HG03432 (cell line): ENCODE measurements around the gene PRKCH.
"Not testable (repeated sequence)": the region's sequence is repeated elsewhere in the genome, so short reads cannot be mapped to it uniquely, and the experiment has no call there.

Experiments used
- ATAC-seq: cut with Tn5 transposase; IDR thresholded peaks from one replicate; pipeline ENCODE4 v1.9.1; 2021; ENCODE audit warnings: mild to moderate bottlenecking, moderate library complexity; ENCODE audit not compliant: unreplicated experiment

The PRKCH gene

DNA sequence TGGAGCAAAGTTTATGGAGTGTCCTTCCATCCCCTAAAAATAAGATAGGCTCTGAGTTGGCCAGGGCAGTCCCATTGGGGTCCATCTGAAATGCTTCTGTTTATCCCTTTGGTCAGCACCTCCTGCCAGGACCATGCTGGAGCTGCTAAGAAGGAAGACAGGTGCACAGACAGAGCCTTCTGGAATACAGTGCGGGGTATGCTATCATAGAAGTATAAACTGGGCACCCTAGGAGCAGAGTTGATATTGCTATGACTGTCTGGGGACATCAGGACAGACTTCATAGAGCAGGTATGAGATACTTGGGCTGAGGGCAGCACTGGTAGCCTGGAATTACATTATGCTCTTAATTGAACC lies 203.5 kb downstream of the PRKCH start:
- no peak for ATAC-seq

DNA sequence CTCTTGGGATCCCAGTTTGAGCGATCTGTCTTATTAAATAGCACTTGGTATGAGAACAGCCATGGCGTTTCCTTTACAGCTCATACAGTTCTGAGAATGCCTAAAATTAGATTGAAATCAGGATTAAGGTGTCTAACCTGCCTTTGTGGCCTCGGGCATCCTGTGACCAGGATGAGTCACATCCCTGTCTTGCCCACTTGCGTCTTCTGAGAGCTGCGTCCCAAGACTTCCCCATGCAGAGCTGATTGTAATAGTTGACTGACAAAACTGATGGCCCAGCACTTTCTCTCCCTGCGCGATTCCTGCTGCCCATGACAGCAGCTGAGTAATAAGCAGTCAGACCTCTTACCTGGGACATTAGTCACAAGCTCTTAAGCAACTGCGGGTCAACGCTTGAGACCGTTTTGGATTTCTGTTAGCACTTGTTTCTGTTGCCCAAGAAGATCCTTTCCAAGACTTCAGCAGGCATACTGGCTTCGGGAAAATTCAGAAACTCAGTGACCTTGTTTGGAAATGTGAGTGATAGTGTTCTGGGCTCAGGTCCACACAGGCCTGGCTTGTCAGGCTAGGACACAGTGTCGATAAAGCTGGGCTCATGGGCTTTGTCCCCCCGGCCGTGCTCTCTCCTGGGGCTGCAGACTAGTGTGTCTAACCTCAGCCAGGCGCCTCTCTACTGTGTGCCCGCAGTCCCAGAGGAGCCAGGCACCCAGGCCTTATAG lies 204.1 kb downstream of the PRKCH start:
- peak; percentile 94 for ATAC-seq

DNA sequence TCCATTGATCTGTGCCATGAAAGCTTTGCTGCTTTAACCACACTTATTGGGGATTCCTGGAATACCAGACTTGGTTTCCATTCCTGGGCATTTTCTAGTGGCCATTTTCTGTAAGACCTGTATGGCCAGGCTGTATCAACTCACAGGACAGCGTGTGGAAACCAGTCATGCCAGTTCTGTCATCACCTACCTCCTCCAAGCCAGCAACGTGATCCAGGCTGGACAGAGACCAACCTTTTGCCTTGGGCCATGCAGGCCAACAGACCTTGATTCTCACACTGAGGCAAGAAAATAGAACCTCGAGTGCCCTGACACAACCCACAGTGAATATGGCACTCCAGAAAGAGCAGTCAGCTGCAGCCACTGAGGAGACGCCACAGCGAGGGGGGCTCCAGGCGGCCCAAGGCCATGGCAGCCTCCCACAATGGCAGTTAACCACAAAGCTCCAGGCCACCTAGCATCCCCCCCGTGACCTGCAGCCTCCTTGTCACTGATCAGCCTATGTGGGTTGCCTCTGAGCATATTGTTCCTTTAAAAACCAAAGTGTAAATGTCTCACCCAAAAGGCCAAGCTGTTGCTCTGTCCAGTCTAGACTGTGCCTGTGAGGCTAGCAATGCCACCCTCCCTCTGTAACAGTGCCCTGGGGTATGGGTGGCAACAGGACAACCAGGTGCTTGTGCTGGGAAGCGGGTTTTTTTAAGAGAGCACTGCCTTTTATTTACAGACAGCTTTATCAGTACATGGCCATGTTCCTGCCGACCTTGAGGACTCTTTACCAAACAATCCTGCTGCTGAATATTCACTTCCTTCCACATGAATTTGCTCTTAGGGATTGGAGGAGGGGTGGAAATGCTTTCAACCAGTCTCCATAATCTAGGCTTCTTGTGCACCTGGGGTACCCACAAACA lies 205.3 kb downstream of the PRKCH start:
- no peak for ATAC-seq

DNA sequence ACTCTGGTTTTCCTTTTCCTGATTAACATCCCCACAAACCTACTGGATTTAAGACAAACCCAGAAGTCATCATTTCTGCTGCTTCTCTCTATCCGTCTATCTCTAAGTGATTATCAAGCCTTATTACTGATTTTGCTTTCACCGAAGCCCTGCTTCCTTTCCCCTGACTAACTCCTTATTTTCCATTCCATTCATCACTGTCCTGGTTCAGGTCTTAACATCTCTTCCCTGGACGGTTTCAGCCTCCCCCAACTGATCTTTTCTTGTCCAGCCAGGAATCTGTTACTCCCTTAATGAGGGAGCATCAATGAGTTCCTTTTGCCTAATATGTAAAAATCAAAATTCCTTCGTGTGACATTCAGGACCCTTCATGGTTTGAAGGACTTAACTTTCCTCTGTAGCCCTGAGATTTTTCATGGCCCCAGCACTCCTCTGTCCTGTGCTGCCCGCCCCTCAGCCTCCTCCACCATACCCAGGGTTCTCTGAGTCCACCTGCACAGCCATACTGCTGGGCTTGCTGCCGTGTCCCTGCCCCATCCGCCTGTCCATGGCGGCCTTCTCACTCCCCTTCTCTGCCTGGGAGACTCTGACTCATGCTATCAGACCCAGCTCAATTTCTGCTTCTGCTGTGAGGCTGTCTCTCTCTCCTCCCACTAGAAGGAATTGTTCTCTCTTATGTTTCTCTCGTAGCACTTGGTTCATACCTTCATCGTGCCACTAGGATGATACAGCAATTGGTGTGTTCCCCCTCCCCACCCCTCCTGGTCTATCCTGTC lies 206.1 kb downstream of the PRKCH start:
- no peak for ATAC-seq

DNA sequence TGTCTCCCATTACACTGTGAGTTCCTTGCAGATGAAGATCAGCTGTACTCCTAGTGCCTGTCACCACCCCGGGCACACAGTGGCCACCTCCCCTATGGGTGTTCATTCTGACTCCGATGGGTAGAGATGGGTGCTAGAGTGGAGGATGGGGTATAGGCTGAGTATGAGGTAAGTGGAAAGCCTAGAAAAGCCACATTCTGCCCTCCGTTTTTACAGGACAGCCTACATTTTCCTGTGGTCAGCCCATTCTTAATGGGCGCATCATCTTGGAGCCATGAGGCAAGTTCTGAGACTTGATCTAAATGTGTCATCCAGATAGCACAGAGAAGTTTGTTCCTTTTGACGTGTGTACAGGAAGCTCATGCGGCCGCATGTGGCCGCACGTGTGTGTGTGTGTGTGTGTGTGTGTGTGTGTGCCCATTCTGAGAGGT lies 207.2 kb downstream of the PRKCH start:
- no peak for ATAC-seq

DNA sequence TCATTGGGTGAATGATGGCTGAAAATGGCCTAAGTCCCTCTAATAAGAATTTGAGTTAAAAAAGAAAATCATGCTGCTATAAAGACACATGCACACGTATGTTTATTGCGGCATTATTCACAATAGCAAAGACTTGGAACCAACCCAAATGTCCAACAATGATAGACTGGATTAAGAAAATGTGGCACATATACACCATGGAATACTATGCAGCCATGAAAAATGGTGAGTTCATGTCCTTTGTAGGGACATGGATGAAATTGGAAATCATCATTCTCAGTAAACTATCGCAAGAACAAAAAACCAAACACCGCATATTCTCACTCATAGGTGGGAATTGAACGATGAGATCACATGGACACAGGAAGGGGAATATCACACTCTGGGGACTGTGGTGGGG lies 208.0 kb downstream of the PRKCH start:
- not testable (repeated sequence) for ATAC-seq

DNA sequence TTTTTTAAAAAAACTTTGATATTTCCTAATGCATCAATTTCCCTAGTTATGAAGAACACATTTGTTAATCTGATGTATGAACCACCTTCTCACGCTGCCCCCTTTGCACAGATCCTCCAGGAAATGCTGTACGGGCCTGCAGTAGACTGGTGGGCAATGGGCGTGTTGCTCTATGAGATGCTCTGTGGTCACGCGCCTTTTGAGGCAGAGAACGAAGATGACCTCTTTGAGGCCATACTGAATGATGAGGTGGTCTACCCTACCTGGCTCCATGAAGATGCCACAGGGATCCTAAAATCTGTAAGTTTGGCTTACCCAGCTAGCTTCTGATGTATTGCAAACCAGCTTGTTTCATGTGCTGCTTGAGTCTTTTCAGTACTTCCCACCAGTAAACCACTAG lies 208.9 kb downstream of the PRKCH start:
- ATAC-seq = no peak

DNA sequence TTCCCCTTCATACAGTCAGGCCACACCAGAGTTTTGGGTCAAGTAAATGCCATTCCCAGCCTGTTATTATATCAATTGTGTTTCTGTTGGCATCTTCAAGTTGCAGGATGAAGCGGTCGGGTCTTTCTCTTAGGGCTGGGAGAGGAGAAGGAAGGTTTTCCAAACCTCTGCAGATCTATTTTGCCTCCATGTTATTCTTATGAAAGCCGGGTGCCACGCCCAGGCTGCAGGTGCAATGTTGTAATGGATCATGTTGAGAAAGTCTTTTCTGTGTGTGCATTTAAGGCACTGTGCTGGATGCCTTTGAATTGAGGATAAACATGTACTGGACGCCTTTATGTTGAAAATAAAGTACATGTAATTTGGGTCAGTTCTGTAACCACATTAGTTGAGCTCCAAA lies 209.5 kb downstream of the PRKCH start:
- ATAC-seq = no peak

DNA sequence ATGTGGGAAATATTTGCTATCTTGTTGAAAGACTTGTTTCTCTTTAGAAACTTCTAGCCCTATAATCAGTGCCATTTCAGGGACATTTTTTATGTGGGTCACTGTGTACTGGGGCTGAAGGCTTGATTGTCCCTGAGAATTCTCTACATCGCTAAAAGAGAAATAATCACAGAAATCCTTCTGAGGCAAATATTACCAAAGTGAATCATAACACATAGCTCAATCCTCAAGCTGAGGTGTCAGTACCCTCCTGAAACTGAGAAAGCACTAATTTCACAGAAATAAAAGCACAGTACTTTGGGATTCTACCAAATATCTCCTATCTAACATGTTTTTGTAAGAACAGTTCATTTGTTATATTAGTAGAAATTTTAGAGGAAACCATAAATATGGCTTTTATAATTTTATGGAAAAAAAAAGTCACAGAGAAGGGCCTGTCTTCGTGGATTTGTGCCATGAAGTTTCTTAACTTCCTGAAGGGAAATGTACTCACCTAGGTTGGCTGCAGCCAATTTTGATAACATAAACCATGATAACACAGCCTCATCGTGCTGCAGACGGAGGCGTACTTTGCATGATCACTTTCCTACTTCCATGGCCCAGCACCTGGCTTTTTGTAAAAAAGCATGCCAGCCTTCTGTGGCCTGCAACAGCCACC lies 210.2 kb downstream of the PRKCH start:
- ATAC-seq = no peak

DNA sequence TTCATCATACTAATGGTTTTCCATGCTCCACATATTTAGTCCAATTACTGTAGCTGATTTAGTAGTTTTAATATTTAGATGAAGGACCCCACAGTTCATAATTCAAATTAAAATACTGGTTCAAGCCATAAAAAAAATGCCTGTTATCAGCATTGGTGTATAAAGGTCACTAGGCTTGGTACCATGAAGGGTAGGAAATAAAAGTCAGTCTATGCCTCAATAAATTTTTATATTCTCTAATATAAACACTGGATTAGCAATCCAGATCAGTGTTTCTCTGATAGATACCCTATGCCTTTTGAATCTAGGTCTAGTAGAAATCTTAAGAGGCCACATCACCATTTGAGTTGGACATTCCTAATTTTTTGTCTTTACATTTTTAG lies 210.7 kb downstream of the PRKCH start:
- ATAC-seq = no peak

DNA sequence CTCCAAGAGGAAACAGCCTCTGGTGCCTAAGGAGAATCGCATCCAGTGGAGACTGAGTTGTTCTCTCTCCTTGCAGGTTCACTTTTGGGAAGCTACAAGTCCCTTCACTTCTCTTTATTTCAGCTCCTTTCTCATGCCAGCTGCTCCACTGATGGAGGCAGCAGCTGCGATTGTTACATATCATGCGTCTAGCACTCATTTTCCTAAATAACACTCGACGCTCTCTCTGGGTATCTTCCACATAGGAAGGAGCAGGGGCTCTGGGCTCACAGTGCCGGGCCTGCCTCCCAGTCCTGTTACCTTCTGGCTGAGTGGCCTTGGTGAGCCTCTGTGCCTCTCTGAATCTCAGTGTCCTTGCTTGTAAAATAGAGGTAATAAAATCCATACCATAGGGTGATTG lies 211.4 kb downstream of the PRKCH start:
- ATAC-seq = no peak

DNA sequence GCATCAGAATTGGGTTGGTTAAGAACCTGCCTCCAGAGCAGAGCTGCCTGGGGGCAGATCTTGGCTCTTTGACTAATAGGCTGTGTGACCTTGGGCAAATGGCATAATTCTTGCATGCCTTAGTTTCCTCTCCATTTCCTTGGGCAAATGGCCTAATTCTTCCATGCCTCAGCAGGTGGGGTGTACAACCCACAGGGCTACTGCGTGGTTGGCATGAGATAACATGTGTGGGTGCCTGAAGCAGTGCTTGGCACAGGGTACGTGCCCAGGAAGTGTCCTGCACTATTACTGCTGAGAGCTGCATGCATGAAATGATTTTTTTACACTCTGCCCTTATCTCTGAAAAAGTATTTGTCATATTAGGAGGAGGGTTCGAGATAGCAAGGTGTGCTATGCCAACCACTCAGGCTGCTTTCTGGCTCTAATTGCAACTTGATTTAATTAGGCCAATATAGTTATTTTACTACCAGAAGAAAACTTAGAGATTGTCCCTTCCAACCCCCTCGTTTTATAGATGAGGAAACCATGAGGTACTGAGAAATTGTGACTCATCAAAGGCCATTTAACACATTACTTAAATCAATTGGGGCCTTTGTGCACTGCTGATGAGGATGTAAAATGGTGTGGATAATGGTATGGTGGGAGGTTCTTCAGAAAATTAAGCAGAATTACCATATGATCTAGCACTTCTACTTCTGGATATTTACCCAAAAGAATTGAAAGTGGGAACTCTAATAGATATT lies 212.3 kb downstream of the PRKCH start:
- ATAC-seq = no peak

DNA sequence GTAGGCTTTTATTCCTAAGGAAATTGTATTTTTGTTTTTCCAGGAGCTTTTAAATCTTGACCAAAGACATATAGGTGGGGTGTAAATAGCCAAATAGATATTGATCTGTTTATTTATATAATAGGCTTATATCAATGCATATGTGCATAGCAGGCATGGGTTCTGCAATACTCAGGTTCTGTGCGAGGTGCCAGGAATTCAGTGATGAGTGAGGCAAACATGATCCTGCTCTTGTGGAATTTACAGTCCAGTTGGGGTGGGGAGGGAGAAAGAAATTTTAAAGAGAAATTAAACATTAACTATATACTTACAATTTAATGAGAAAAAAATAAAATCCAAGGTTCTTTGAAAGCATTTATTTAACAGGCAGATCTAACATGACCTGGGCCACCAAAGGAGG lies 213.7 kb downstream of the PRKCH start:
- no peak for ATAC-seq

DNA sequence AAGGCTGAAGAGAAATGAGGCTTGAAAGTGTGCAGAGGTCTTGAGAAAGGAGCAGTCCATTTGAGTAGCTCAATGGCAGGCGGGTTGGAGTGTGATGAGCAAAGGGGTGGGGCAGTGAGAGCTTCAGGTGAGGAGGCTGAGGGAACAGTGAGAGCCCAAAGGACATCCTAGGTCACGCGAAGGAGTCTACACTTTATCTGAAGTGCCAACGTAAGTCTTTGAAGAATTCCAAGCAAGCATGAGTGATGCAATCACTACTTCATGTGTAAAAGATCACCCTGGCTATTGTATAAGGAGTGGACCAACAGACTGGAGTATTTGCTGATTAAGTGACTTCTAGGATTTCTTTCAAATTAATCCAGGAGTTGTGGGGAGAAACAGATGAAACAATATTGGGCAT lies 214.1 kb downstream of the PRKCH start:
- ATAC-seq = no peak

DNA sequence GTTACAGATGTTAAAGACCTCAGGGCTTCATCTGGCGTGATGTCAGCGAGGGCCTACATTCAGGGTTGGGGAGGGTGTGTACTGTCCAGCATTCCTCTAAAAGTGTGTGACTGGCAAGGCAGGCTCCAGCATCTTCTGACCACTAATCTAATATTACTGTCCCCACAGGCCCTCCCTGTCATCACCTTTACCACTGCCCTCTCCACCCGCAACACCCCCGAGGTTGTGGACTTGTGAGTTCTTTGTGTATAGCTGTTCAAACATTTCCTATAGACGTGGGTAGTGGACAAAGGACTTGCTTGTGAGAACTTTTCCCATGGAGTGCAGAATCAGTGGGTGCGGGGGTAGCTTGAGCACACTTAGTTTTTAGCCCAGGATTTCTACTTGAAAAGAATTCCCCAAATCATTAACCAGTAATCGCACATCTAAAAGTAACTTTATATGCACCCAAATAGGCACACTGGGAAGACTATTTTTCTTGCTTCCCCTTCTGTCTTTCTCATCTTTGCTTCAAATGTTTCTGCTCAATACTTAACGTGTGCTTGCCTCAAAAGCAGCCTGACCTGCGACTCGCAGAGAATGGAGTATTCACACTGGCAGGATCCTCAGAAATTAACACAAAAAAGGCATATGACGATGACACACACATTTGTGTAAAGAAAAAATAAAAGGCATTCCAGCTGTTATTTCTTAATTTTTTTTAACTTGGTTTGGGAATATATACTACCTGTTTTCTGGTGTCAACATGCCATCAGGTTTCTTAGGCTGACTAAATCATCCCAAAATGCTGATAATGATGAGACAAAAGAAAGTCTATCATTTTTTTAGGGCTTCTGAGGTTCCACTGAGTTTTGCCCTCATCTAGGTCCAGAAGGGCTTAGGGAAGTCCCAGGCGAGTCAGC lies 215.5 kb downstream of the PRKCH start:
- ATAC-seq = no peak

DNA sequence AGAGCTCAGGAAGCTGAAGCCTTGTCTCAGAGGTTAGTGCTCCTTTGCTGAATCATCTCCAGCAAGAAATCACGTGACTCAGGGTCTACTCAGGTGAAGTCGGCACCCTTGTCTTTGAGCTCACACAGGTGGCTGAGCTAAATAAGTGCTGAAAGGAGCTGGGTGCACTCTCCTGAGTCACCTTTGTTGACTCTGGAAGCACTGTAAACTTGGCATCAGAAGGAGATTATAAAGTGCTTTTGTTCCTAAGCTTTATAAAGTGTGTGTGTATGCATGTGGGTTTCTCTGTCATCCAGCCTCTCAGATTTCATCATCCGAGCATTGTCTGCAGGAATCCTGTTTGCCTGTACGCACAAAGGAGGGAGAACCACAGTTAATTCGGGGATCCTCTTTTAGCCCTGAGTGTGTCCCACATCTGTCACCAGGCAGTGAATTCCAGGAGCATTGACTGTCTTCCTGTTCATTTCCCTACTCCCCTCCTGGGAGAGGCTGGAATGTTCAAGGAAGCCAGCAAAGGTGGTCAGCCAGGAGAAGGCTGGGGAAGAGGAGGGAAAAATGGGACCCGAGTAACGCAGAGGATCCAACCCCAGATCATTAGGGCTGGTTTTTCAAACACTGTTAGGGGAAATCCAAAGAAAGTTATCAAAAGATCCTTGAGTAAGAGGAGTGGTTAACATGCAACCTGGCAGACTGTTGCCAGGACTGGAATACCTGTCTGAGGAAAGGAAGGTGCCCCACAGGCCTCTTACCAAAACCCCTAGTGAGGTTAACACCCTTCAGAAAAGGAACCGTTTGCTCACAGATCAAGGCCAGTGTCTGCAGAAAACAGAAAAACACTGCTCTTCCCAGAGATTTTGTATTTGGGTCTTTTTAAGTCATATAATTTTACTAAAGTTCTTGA lies 216.4 kb downstream of the PRKCH start:
- ATAC-seq = no peak

DNA sequence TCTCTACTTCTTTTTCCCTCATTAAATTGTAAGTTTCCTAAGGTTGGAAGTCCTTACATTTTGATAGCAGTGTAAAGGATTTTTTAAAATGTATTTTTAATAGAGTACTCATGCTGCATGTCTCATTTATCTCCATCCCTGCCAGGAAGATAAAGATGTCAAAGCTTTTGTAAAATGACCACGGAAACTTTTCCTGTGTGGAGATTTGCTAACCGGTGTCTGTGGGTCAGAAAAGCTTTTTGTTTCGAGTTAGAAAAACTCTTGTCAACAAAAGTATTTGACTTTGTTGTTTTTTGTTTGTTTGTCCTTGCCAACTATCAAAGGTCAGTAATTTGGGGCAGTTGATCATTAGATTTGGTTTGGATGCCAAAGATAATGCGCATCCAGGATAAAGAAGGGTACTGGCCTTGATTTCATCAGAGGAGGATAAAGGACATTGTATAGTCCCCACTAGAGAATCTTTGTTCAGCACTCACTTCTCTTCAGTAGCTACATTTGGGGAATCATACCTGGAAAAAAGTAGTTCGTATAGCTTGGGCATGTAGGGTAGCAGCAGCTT lies 217.2 kb downstream of the PRKCH start:
- no peak for ATAC-seq

DNA sequence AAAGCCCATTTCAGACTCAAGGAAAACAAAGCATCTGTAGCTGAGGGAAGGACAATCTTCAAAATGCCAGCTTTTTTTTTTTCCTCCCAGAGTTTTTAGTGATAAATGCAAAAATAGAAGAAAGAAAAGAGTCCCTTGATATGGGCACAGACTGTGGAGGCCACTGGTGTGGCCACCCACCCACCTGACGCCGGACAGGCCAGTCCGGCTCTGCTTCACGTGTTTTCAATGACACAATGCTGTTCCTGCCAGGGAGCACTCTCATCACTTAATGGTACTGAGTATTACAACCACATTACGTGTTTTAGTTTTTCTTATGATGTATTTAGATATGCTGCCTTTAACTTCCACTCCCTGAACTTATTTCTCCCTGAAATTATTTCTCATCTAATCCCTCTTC lies 218.3 kb downstream of the PRKCH start:
- ATAC-seq = no peak
